GM21526 (cell line): ENCODE data around the gene TGFB2.

Experiments
- ATAC-seq: cut with Tn5 transposase; IDR thresholded peaks from one replicate; pipeline ENCODE4 v1.9.1; 2021; ENCODE audit warnings: moderate library complexity; ENCODE audit not compliant: unreplicated experiment, low FRiP score

The TGFB2 gene

DNA sequence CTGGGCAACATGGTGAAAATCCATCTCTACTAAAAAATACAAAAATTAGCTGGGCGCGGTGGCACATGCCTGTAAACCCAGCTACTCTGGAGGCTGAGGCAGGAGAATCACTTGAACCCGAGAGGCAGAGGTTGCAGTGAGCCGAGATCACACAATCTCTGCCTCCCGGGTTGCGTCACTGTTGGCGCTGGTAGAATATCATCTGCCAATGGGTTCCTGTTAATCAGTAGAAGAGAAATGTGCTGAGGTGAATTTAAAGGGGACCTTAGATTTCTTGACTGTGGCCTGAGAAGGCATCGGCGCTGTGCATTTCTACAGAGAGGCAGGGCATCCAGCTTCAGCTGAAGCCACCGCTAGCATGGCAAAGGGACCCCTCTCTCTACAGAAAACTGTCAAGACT is 68.0 kb downstream of the TGFB2 start:
- no peak for ATAC-seq

DNA sequence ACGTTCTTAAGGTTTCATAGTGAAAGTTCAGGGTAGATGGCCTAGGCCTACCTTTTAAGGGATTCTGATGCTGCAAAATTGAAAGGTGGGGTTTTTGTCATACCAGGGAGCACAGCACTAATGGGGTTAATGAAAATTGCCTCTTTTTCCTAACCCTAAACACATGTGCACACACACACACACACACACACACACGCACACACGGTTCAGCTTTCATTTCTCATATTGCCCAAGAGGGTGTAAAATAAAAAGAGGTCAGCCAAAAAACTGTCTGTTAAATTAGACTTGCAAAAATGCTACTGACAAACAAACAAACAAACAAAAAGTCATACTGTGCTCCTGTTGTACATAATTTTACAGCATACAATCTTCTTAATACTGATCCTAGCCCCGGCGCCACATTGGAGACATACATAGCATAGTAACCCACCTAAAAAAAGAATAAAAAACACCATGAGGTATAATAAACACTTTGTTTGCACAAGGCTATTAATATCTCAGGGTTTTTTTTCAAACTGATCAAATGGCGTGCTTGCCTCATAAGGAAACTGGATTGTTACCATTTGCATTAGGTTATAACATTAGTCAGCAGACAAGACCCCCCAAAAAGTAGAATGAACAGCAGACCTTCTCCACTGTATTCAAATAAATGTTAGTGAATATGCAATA is 69.1 kb downstream of the TGFB2 start:
- no peak for ATAC-seq

DNA sequence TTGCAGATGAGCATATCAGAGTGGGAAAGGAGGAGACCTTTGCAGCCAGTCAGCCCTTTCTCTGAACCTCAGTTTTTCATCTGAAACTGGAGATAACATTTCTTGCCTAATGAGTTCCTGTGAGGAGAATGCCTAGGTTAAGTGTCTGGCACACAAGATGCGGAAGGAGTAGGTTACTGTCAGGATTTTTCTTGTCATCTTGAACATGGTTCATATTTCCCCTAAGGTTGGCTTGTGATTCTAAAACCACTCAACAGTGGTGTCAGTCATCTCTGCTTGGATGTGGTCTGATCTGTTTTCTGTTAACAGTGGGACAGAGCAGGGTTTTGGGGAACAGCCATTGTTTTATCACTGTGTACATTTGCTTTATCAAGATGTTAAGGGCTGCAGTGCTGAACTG is 70.6 kb downstream of the TGFB2 start:
- no peak for ATAC-seq

DNA sequence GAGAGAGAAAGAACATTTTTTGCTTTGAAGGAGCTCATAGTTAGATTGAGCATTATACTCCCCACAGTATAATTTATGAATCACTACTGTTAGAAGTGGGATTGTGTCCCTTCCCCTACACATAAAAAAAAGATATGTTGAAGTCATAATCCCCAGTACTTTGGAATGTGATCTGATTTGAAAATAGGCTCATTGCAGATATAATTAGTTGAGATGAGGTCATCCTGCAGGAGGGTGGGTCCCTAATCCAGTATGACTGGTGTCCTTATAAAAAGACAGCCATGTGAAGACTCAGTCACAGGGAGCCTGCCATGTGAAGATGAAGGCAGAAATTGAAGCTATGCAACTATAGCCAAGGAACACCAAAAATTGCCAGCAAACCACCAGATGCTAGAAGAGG is 76.4 kb downstream of the TGFB2 start:
- no peak for ATAC-seq

DNA sequence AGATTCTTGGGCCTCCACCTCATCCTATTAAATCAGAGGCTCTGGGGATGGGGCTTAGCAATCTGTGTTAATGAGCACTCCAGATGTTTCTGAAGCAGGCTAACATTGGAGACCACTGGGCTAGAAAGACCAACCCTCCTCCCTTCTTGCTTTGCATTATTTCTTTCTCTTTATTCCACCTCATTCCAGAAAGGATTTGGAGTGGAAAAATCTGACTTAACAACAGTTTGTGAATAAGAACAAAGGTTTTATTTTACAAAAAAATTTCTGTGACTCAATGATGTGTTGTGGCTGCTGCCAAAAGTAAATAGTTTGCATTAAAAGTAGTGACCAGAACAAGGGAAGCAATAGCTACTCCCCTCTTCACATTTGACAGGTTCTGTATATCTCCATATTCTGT is 79.4 kb downstream of the TGFB2 start:
- ATAC-seq = no peak

DNA sequence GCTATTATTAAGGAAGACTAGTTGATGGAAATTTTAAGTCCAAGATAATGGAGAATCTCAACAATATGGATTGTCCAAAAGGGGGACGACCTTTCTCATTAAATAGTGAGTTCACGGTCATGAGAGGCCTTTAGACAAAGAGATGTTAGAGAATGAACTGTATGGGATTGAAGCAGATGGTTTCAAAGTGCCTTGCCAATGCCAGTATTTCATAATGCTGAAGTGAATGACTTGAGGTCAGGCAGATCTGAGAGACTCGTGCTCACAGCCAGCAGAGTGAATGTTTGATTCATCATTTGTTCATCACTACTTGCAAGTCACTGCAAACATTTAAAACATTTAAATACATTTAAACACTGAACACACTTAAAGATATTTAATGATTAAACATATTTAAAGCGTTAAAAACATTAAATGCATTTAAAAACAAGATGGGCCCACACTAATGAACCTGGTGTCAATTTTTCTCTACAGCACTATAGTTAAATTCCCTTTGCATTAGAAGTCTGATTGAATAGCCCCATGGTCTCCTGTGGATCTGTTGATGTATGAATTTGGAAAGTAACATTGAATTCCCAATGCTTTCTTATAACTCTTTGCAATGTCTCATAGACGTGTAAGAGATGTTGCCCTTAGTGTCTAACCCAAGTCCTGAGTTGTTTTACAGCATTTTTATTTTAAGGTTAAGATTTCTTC is 80.7 kb downstream of the TGFB2 start:
- no peak for ATAC-seq

DNA sequence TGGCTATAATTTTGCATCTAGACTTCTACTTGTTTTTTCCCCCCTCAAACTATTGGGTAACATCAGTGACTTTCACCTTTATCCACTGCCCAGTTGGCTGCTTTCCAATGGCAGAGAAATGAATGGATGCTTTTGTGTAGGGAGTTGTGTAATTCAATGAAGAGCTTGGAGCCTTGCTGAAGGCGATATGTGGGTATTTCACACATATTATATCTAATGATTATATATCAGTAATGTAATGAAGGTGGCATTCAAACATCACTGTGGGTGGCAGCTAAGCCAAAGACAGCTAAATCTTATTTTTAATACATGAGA is 81.2 kb downstream of the TGFB2 start:
- ATAC-seq = no peak

DNA sequence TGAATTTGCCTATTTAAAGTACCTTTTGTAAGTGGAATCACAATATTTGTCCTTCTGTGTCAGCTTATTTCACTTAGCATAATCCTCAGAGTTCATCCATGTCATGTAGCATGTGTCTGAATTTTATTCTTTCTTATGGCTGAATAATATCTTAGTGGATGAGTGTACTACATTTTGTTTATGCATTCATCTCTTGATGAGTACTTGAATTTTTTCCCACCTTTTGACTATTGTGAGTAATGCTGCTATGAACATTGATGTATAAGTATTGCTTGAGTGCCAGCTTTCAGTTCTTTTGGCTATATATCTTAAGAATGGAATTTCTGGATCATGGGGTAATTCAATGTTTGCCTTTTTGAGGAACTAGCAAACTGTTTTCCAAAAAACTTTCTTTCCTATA is 84.2 kb downstream of the TGFB2 start:
- ATAC-seq = no peak

DNA sequence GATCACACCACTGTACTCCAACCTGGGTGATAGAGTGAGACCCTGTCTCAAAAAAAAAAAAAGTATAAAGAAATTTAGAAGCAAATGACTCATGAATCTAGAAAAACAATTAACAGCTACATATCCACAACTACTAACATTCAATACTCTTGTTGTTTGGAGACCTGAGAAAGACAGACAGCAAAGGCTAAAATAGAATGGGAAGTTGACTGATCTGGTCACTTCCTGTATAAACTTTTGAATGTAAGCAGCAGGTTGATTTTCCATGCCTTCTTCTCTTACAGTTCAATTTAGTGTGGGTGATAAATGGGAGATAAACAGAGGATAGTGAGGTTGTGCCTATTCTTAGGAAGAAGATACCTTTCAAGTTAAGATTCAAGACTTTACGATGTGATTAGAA is 85.2 kb downstream of the TGFB2 start:
- no peak for ATAC-seq

DNA sequence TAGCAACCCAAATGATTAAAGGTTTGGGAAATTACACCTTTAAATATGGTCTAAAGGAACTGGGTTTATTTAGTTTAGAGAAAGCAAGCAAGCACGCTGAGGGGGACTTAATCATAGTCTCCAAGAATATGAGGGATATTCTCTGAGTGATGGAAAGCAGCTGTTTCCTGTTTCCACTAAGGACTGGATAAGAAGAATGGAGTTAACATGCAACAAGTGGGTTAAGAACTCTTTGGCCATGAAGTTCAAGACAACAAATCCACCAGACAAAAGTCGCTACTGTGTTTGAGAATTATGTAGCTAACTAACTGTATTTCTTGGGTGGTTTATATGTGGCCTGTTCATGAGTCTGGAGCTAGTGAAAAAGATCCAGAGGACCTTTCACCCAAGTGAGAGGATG is 85.7 kb downstream of the TGFB2 start:
- no peak for ATAC-seq

DNA sequence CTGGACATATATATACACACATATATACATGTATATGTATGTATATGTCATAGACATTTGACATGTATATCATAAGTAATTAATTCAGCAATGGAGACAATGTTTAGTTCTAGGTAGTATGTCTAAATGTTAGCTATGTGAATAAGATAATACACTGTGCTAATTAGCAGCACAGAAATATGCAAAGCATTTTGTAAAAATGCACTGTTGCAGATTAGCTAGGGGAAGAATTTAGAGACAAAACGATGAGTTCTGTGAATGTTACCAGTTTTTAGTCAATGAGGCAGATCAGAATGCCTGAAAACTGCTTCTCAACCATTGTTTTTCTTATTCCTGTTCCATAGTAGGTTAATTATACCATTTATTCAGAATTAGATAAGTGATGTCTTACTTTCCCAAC is 86.3 kb downstream of the TGFB2 start:
- no peak for ATAC-seq

DNA sequence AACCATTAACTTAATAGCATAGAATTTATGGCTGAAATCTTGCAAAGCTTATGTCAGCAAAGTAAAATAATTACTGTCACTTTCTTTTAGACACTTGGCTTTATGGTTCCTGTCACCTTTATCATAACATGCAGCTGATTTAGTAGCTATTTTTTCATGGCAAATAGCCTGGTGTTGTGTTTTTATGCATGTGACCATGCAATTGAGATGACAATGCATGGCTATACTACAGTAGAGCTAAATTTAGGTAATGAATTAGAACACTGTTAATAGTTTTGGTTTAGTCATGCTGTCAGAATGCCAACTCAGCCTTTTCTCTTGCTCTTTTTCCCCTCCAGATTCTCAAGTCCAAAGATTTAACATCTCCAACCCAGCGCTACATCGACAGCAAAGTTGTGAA is 88.6 kb downstream of the TGFB2 start:
- no peak for ATAC-seq

DNA sequence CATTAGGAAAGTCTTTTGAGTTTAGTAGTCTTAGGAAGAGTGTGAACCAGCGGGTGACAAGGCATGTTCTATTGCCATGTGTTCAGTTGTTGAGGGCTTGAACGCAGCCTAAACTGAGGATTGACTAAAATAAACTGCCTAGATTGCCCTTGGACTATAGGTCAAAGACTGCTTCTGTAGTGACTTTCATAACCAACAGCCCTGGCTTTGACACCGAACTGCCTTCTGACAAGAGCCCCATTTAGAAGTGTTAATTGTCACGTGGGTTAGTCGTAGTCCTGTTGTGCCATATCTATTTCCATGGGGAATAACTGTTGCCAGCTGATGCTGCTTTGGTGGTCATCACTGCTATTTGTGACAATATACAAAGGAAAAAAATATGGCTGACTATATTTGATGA is 90.4 kb downstream of the TGFB2 start:
- ATAC-seq = no peak

DNA sequence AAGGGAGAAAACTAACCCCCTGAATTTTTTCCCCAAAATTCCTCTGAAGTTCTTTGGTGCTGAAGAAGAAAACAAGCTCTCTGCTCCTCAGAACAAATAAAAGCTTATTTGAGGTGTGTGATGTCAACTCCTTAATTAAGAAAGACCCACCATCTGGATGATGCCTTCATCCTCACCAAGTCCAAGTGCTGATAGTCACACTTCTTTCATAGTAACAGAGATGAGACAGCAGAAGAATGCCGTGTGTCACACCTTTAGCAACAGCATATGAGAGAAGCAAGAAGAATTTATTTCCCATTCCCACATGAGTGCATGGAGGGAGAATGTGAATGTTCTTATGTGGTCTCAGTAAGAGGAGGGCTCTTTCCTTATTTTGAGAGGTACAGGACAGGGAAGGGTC is 91.2 kb downstream of the TGFB2 start:
- no peak for ATAC-seq

DNA sequence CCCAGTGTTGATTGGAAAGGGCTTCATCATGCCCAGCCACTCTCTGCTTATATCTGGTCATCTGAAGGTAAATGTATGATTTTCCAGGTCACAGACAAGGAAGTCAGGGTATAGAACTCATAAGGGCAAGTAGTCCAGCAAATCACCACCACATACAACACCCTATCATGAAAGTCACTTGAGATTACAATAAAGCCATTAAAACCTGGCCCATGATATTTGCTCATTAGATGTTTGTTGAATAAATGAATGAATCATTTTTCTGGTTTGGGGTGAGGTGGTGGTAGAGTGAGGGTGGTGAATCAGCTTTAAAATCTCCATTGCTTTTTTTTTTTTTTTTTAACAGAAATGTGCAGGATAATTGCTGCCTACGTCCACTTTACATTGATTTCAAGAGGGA is 91.9 kb downstream of the TGFB2 start:
- no peak for ATAC-seq

DNA sequence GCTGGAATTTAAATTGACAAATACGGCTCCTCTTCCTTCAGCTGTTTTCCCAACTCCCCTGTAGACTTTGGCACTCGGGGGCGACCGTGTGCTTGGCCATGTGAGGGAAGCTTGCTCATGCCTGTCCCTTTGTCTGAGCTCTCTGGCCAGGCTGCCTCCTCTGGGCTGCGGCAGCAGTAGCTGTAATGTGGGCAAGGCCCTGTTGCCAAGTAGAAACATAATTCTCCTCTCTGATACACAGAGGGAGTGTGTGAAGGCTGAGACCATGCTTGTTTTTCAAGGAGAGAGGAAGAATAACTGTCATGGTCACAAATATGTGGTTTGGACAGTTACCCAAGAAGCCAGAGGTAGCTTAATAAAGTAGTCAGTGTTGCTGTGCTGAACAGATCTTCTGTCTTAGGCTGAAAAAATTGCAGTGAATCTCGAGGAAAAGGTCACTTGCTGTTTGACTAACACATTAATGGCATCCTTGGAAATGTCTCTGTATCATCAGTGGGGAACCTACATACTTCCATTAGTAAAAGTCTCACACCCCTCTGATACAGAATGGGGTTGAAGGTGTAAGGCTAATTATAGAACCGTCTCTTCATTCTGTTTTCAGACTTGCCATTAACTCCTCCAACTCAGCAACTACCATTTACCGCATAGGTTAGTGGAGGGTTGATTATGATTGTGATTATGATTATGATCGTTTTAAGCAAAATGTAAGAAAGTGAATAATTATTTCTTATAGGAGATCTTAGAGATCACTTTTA is 94.6 kb downstream of the TGFB2 start:
- ATAC-seq = no peak

DNA sequence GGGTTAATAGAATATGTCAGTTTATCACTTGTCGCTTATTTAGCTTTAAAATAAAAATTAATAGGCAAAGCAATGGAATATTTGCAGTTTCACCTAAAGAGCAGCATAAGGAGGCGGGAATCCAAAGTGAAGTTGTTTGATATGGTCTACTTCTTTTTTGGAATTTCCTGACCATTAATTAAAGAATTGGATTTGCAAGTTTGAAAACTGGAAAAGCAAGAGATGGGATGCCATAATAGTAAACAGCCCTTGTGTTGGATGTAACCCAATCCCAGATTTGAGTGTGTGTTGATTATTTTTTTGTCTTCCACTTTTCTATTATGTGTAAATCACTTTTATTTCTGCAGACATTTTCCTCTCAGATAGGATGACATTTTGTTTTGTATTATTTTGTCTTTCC is 98.1 kb downstream of the TGFB2 start:
- no peak for ATAC-seq

DNA sequence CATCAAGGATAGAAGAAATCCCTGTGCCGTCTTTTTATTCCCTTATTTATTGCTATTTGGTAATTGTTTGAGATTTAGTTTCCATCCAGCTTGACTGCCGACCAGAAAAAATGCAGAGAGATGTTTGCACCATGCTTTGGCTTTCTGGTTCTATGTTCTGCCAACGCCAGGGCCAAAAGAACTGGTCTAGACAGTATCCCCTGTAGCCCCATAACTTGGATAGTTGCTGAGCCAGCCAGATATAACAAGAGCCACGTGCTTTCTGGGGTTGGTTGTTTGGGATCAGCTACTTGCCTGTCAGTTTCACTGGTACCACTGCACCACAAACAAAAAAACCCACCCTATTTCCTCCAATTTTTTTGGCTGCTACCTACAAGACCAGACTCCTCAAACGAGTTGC is 99.0 kb downstream of the TGFB2 start:
- no peak for ATAC-seq

DNA sequence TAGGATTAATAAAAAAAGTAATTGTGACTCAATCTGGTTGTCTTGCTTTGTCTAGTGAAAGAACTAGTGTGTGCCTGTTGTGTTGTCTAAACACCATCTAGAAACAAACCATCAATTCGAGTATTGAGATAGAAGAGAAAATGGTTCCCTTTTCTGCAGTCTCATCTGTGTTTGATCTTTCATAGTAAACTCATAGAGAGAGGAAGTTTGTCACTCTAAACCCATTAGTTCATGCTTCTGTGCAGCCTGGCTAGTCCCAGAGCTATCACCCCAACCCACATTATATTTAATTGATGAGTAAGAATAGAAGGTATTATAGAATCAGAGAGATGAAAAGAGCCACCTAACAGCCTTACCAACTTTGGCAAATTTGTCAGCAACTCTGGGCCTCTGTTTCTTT is 99.5 kb downstream of the TGFB2 start:
- no peak for ATAC-seq

DNA sequence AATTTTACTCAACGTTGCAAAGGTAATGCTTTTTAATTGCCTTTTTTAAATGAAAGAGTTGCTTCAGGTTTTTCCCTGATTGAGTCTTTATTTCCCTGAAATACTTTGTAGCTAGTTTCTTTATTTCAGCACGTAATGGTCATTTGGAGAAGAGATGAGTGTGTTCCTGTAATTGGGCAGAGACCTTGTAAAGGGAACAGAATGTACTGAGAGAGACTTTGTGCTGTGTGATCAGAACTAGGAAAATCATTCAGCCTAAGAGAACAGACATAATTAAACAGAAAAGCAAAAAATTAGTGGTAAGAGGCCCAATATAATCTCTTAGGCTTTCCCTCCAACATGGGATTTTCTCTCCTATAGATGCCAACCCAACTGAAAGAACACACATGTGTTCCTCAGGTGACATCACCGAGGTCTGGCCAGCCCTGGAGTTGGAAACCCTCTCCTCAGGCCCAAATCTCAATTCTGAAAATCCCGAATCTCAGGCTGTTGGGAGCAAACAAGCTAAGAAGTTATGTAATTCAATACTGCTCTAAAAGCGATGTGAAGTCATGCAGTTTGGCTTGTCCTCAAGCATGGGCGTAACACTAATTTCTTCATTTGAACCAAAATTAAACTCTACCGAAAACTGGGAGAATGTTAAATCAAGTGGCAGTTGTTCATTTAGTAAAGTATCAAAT is 102.0 kb downstream of the TGFB2 start:
- no peak for ATAC-seq

DNA sequence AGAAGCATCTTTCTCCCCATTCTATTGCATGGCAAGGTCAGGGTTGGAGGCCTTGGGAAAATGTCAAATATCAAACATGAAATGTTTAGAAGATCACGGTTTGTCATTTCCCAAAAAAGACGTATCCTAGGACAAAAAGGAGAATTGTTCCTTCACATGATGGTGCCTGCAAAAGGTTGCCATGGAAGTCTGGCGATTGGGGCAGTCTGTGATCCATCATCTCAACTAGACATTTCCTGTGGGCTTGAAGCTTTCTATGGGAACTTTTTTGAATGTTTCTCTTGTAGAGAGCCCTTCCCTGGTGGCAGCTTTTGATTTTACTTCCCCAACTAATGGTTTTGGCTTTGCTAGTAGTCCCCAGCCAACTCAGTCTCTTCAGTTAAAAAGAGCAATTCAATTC is 106.3 kb downstream of the TGFB2 start:
- no peak for ATAC-seq
